Testis (tissue), 3 donors: ENCODE measurements around the gene LARP1. TPM values are rescaled to one million over a fixed set of nuclear protein-coding genes. Genes with fewer than 3 reads are reported as not detected.

Source experiments
- DNase-seq: peaks from one replicate; pipeline ENCODE4 v3.0.0-alpha.2; 2019
- H3K27ac ChIP-seq, 2 donors: fragments of 200-600 bp; sonication (generic); one replicate each; pipeline ENCODE4 v1.5.1; 2019
- H3K27me3 ChIP-seq: fragments of 200-600 bp; sonication (generic); one replicate; pipeline ENCODE4 v1.5.1; 2019
- H3K36me3 ChIP-seq: fragments of 200-600 bp; sonication (generic); one replicate; pipeline ENCODE4 v1.5.1; 2017; ENCODE audit warnings: low read depth; ENCODE audit errors: missing control alignments
- H3K4me1 ChIP-seq: fragments of 200-600 bp; sonication (generic); one replicate; pipeline ENCODE4 v1.5.1; 2019
- H3K4me3 ChIP-seq, 2 donors: fragments of 200-600 bp; sonication (generic); one replicate each; pipeline ENCODE4 v1.5.1; 2017 to 2019
- H3K9me3 ChIP-seq: fragments of 200-600 bp; sonication (generic); one replicate; pipeline ENCODE4 v1.5.1; 2017
- CTCF ChIP-seq, 3 experiments: fragments of 450-650 bp in 2 of 3; fragments of 200-600 bp in 1 of 3; sonication (generic) in 1 of 3; IDR thresholded peaks; one replicate each; pipeline ENCODE4 v1.5.1; 2016 to 2019; ENCODE audit warnings: antibody characterized with exemption in 3 of 3, mild to moderate bottlenecking in 2 of 3, moderate library complexity in 1 of 3
- POLR2A ChIP-seq: fragments of 450-650 bp; IDR thresholded peaks from one replicate; pipeline ENCODE4 v1.6.1; 2017; ENCODE audit warnings: antibody characterized with exemption, mild to moderate bottlenecking, moderate library complexity
- WGBS, 2 donors: methylation state at CpG; one replicate each; pipeline ENCODE4 v1.1.5; 2018; 5-methylcytosine and 5-hydroxymethylcytosine counted together
- intact Hi-C: fragments of 100-400 bp; cut with DNase I; formaldehyde crosslinking; loops from one replicate; pipeline ENCODE4 v1.15.1; 2023; ENCODE audit warnings: low total_unique reads
- polyA plus RNA-seq: library from polyadenylated mRNA; stranded (reverse); fragments of 350-450 nt; fragmentation: Illumina TruSeq; extraction: RNeasy Lipid Tissue Mini Kit (QIAGEN cat#74804); gene quantifications from one replicate; pipeline ENCODE4 v1.2.3, GENCODE V29; 2014; ENCODE audit warnings: low read depth, low replicate concordance; ENCODE audit not compliant: insufficient read depth
- total RNA-seq, 2 donors: library from RNA; depleted of rRNA; stranded (reverse); fragments of >200 nt; gene quantifications; one replicate each; pipeline ENCODE4 v1.2.3, GENCODE V29; 2016

The LARP1 gene
- total and polyA plus RNA-seq, 3 donors from 2014 or later: 118 to 174 (median 169) TPM

GRCh38 chr5:154783774-154784460, 28.7 kb downstream of the LARP1 start:
- Histone ChIP-seq H3K4me3 (no peak overlapping the region), H3K27ac (no peak overlapping the region)

GRCh38 chr5:154784856-154785255, 29.7 kb downstream of the LARP1 start:
- Histone ChIP-seq H3K36me3 (no peaks in the 10 kb centered on the region), H3K4me3 (no peak overlapping the region), H3K4me1 (peaks cover 44% of the 10 kb centered on the region), H3K9me3 (no peaks in the 10 kb centered on the region), H3K27ac (no peak overlapping the region), H3K27me3 (no peaks in the 10 kb centered on the region)
- DNase-seq: no peak
- intact Hi-C loops: no loop called here
- WGBS, 2 donors: 81 to 88% methylated on average over 2 of the region's 2 CpGs
- TF ChIP-seq POLR2A (no peak), CTCF (IDR thresholded peaks at IDR 0.05) (no peak)

More at GRCh38 chr5:154783774-154784460, 28.7 kb downstream of the LARP1 start:
- 72 to 76% methylated on average over 11 of the region's 11 CpGs for WGBS, 2 donors
- intact Hi-C loops: no loop called here
- H3K4me1 ChIP-seq: peaks cover 47% of the 10 kb centered on the region
- no peaks in the 10 kb centered on the region for H3K27me3 ChIP-seq
- no peak for TF ChIP-seq CTCF (IDR thresholded peaks at IDR 0.05)
- no peak for TF ChIP-seq POLR2A
- no peaks in the 10 kb centered on the region for H3K36me3 ChIP-seq
- H3K9me3 ChIP-seq: no peaks in the 10 kb centered on the region
- no peak for DNase-seq

- 52 to 77% methylated on average over 2 of the region's 2 CpGs for WGBS, 2 donors
- H3K4me3 ChIP-seq: no peak overlapping the region
- intact Hi-C loops: no loop called here
Measured at GRCh38 chr5:154786414-154786813, 31.2 kb downstream of the LARP1 start.

GRCh38 chr5:154788212-154788611, 33.0 kb downstream of the LARP1 start:
- Histone ChIP-seq H3K4me1 (peaks cover 32% of the 10 kb centered on the region), H3K27ac (peak overlapping the region in 1 of 2 donors; percentile 26), H3K9me3 (no peaks in the 10 kb centered on the region), H3K27me3 (no peaks in the 10 kb centered on the region), H3K36me3 (no peaks in the 10 kb centered on the region), H3K4me3 (no peak overlapping the region)
- DNase-seq: no peak
- TF ChIP-seq POLR2A (no peak), CTCF (IDR thresholded peaks at IDR 0.05) (no peak)
- 32 to 51% methylated on average over 5 of the region's 5 CpGs for WGBS, 2 donors
- intact Hi-C loops: no loop called here

More at GRCh38 chr5:154786414-154786813, 31.2 kb downstream of the LARP1 start:
- no peaks in the 10 kb centered on the region for H3K9me3 ChIP-seq
- peaks cover 41% of the 10 kb centered on the region for H3K4me1 ChIP-seq
- no peak for DNase-seq
- TF ChIP-seq CTCF (IDR thresholded peaks at IDR 0.05) (no peak), POLR2A (no peak)
- H3K36me3 ChIP-seq: no peaks in the 10 kb centered on the region
- H3K27ac ChIP-seq: no peak overlapping the region
- H3K27me3 ChIP-seq: no peaks in the 10 kb centered on the region

- Histone ChIP-seq H3K36me3 (no peaks in the 10 kb centered on the region), H3K27me3 (no peaks in the 10 kb centered on the region), H3K4me1 (peaks cover 31% of the 10 kb centered on the region), H3K9me3 (no peaks in the 10 kb centered on the region), H3K27ac (no peak overlapping the region), H3K4me3 (no peak overlapping the region)
- no peak for TF ChIP-seq CTCF (IDR thresholded peaks at IDR 0.05)
- no peak for TF ChIP-seq POLR2A
- DNase-seq: no peak
- 82 to 93% methylated on average over 3 of the region's 3 CpGs for WGBS, 2 donors
- intact Hi-C loops: no loop called here
Measured at GRCh38 chr5:154791535-154791934, 36.4 kb downstream of the LARP1 start.
